Type B pancreatic cell (in vitro differentiated cells): ENCODE results near the gene CLDN25. TPM values are rescaled to one million over a fixed set of nuclear protein-coding genes. Genes with fewer than 3 reads are reported as not detected.

ENCODE experiments used
- DNase-seq: peaks from one replicate; pipeline ENCODE4 v3.0.0; 2021; ENCODE audit warnings: mixed read lengths; ENCODE audit not compliant: unreplicated experiment; ENCODE audit errors: extremely low spot score
- H3K27ac Mint-ChIP-seq: 2 replicates; pipeline ENCODE4 v1.8.0; 2021; ENCODE audit warnings: mild to moderate bottlenecking, mixed read lengths
- H3K27me3 Mint-ChIP-seq: 2 replicates; pipeline ENCODE4 v1.8.0; 2021; ENCODE audit warnings: mixed read lengths
- H3K36me3 Mint-ChIP-seq: 2 replicates; pipeline ENCODE4 v1.8.0; 2021; ENCODE audit warnings: mixed read lengths
- H3K4me1 Mint-ChIP-seq: one replicate; pipeline ENCODE4 v1.8.0; 2021; ENCODE audit warnings: mixed read lengths; ENCODE audit not compliant: unreplicated experiment
- H3K4me3 Mint-ChIP-seq: 2 replicates; pipeline ENCODE4 v1.8.0; 2021; ENCODE audit warnings: mild to moderate bottlenecking, mixed read lengths
- H3K9me3 Mint-ChIP-seq: 2 replicates; pipeline ENCODE4 v1.8.0; 2021; ENCODE audit warnings: mixed read lengths
- total RNA-seq: library from RNA; stranded (reverse); gene quantifications from 2 replicates; pipeline ENCODE4 v1.2.1, GENCODE V29; 2021; ENCODE audit warnings: low replicate concordance
- TF ChIP-seq, protein P1 (sequence below): fragments of 200-600 bp; sonication (generic); conservative IDR thresholded peaks from 2 replicates; pipeline ENCODE4 v1.5.0; 2021; ENCODE audit warnings: antibody characterized with exemption, mild to moderate bottlenecking

Gene CLDN25
- total RNA-seq, 1 donor from 2014 or later: not detected

DNA sequence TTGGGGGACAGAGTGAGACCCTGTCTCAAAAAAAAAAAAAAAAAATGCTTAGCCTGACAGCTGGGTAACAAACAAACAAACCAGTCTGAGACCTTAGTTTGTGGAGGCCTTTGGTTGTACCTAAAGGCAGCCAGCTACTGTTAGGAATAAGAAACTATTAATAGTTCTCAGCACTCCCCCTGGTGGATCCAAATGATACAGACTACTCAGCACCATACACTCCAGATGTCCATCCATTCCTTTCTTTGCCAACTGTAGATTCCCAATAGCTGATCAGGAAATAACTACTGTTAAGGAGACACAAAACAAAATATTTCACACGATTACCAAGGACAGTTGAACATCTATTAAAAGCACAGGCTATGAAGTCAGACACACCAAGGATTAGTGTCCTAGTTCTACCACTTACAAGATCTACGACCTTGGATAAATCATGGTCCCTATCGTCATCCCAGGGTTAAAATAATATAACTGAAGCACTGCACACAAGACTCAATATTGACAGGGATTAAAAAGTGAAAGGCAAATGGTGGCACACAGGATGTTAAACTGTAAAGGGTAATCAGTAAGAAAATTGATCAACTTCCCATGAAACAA, 17.2 kb downstream of the CLDN25 start:
- Mint-ChIP-seq H3K4me1 (no peaks in the 10 kb centered on the region), H3K27me3 (peaks cover 3% of the 10 kb centered on the region), H3K36me3 (peaks cover 32% of the 10 kb centered on the region), H3K27ac (no peak overlapping the region), H3K9me3 (peaks cover 4% of the 10 kb centered on the region), H3K4me3 (no peak overlapping the region)
- no peak for DNase-seq
- TF ChIP-seq, protein P1, sequence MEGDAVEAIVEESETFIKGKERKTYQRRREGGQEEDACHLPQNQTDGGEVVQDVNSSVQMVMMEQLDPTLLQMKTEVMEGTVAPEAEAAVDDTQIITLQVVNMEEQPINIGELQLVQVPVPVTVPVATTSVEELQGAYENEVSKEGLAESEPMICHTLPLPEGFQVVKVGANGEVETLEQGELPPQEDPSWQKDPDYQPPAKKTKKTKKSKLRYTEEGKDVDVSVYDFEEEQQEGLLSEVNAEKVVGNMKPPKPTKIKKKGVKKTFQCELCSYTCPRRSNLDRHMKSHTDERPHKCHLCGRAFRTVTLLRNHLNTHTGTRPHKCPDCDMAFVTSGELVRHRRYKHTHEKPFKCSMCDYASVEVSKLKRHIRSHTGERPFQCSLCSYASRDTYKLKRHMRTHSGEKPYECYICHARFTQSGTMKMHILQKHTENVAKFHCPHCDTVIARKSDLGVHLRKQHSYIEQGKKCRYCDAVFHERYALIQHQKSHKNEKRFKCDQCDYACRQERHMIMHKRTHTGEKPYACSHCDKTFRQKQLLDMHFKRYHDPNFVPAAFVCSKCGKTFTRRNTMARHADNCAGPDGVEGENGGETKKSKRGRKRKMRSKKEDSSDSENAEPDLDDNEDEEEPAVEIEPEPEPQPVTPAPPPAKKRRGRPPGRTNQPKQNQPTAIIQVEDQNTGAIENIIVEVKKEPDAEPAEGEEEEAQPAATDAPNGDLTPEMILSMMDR: peak; percentile 76

DNA sequence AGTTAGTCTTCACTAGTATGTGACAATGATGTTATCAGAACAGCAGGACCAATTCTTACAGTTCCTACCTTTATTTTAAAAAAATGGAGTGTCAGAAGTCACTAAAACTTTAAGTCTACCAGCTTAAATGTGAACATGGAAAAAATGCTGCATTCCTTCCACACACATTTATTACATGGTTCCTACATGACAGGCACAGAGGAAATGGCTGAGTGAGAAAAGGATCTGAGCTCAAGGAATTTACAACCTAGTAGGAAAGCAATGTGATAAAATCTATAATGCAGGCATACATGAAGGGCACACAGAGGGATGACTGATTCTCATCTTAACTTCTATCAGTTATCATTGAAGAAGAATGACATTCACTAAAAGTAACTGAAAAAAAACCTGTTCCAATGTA, 23.0 kb downstream of the CLDN25 start:
- Mint-ChIP-seq H3K27ac (no peak overlapping the region), H3K27me3 (peaks cover 3% of the 10 kb centered on the region), H3K4me3 (no peak overlapping the region), H3K4me1 (no peaks in the 10 kb centered on the region), H3K9me3 (no peaks in the 10 kb centered on the region), H3K36me3 (peaks cover 43% of the 10 kb centered on the region)
- TF ChIP-seq, protein P1: no peak
- DNase-seq: no peak

DNA sequence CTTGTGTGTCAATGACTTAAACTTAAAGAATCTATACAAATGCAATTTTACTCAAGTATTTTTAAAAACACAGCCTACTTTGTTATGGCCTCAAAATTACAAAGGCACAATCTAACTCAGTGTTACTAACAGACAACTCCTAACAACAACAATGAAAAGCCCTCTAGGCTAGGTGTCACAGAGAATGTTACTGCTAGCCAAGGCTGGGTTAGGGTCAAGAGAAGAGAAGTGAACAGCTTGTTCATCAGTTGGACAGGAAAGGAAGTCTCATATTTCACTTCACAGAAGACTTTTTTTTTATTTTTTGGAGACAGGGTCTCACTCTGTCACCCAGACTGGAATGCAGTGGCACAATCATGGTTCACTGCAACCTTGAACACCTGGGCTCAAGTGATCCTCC, 26.0 kb downstream of the CLDN25 start:
- Mint-ChIP-seq H3K4me1 (no peaks in the 10 kb centered on the region), H3K27ac (no peak overlapping the region), H3K4me3 (no peak overlapping the region), H3K27me3 (no peaks in the 10 kb centered on the region), H3K36me3 (peaks cover 52% of the 10 kb centered on the region), H3K9me3 (no peaks in the 10 kb centered on the region)
- no peak for DNase-seq
- TF ChIP-seq, protein P1: no peak

DNA sequence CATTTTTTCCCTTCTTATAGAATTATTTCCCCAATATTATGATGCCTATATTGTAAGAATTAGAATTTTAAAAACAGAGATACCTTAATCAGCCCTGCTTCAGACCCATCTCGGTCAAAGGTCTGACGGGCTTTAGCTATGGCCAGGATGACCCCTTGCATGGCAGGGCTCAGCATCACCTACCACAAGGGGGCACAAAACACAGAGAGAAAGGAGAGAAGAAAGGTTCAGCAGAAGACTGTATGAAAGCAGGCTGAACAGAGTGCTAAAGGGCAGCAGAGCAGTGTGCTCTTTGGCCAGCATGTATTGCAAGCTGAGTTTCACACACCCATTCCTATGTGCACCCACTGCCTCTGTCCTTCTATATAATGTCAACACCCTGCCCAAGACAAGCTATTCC, 26.8 kb downstream of the CLDN25 start:
- H3K27me3 Mint-ChIP-seq: no peaks in the 10 kb centered on the region
- TF ChIP-seq, protein P1: peak; percentile 70
- H3K9me3 Mint-ChIP-seq: no peaks in the 10 kb centered on the region
- peaks cover 46% of the 10 kb centered on the region for H3K36me3 Mint-ChIP-seq
- no peak overlapping the region for H3K27ac Mint-ChIP-seq
- no peaks in the 10 kb centered on the region for H3K4me1 Mint-ChIP-seq
- no peak overlapping the region for H3K4me3 Mint-ChIP-seq
- no peak for DNase-seq

DNA sequence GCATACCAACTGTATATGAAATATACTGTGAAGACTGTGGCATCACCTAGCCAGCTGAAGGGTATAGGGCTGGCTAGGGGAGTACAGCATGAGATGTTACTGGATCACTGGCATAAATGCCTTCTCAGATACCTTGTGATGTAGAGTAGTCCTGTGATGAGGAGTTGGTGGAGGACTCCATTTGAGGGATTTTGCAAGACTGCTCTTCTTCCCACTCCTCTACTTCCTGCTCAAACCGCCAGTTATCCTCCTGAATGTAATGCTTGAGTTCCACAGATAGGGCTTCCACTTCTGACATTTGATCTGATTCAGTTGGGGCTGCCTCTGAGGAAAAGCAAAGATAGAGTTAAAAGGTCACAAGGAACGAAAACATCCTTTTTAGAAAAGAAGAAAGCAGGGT, 29.3 kb downstream of the CLDN25 start:
- Mint-ChIP-seq H3K9me3 (no peaks in the 10 kb centered on the region), H3K27me3 (no peaks in the 10 kb centered on the region), H3K36me3 (peaks cover 41% of the 10 kb centered on the region), H3K27ac (no peak overlapping the region), H3K4me1 (no peaks in the 10 kb centered on the region), H3K4me3 (no peak overlapping the region)
- DNase-seq: no peak
- TF ChIP-seq, protein P1: no peak

DNA sequence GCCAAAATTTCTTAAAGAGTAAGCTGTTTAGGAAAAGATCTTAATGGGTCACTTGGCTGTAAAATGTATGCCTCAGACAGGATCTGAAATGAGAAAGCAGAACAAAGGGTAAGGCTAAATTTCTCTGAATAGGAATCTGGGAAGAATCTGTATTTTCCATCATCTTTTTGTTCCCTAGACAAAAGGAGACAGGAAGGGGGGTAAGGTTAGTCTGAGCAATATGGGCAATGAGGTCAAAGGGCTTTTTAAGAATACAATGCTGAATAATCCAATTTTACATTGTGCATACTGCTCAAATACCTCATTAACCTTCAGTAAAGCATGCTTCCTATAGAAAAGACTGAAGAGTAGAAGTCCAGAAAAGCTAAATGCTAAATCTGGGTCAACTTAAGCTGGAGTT, 34.6 kb downstream of the CLDN25 start:
- H3K36me3 Mint-ChIP-seq: peaks cover 33% of the 10 kb centered on the region
- no peaks in the 10 kb centered on the region for H3K27me3 Mint-ChIP-seq
- H3K4me3 Mint-ChIP-seq: no peak overlapping the region
- no peaks in the 10 kb centered on the region for H3K4me1 Mint-ChIP-seq
- TF ChIP-seq, protein P1: no peak
- no peak for DNase-seq
- no peaks in the 10 kb centered on the region for H3K9me3 Mint-ChIP-seq
- no peak overlapping the region for H3K27ac Mint-ChIP-seq
